Thyroid gland (tissue), 4 donors: ENCODE data around the gene SMIM14. TPM values are rescaled to one million over a fixed set of nuclear protein-coding genes. Genes with fewer than 3 reads are reported as not detected.

Source experiments
- DNase-seq, 2 donors: peaks; one replicate each; pipeline ENCODE4 v3.0.0-alpha.2; 2019
- H3K27ac ChIP-seq, 3 donors: fragments of 200-600 bp; sonication (generic); 1 replicate in 2 of 3; 2 replicates in 1 of 3; pipeline ENCODE4 v1.5.1; 2016 to 2019; ENCODE audit warnings: mild to moderate bottlenecking in 1 of 3, moderate library complexity in 1 of 3
- H3K27me3 ChIP-seq: fragments of 200-600 bp; sonication (generic); one replicate; pipeline ENCODE4 v1.5.1; 2019
- H3K36me3 ChIP-seq, 2 donors: fragments of 200-600 bp; sonication (generic); one replicate each; pipeline ENCODE4 v1.5.1; 2016 to 2019
- H3K4me1 ChIP-seq, 2 donors: fragments of 200-600 bp; sonication (generic); one replicate each; pipeline ENCODE4 v1.5.1; 2017 to 2019
- H3K4me3 ChIP-seq, 3 donors: fragments of 200-600 bp; sonication (generic); replicated peaks in 1 of 3; 1 replicate in 2 of 3; 2 replicates in 1 of 3; pipeline ENCODE4 v1.5.1; 2016; ENCODE audit warnings: mild to moderate bottlenecking in 1 of 3
- H3K9me3 ChIP-seq: fragments of 200-600 bp; sonication (generic); one replicate; pipeline ENCODE4 v1.5.1; 2017
- CTCF ChIP-seq, 6 experiments: fragments of 200-600 bp in 3 of 6; fragments of 450-650 bp in 3 of 6; sonication (generic) in 3 of 6; IDR thresholded peaks; one replicate each; pipeline ENCODE4 v1.5.1; 2016 to 2019; ENCODE audit warnings: antibody characterized with exemption in 6 of 6, mild to moderate bottlenecking in 2 of 6, inconsistent platforms in 1 of 6, moderate library complexity in 1 of 6
- POLR2A ChIP-seq, 2 donors: fragments of 450-650 bp; IDR thresholded peaks; one replicate each; pipeline ENCODE4 v1.6.1; 2017; ENCODE audit warnings: antibody characterized with exemption in 2 of 2, mild to moderate bottlenecking in 2 of 2, moderate library complexity in 1 of 2
- WGBS, 2 donors: methylation state at CpG; one replicate each; pipeline ENCODE4 v1.1.5; 2017; 5-methylcytosine and 5-hydroxymethylcytosine counted together
- intact Hi-C: fragments of 100-400 bp; cut with DNase I; formaldehyde crosslinking; loops from one replicate; pipeline ENCODE4 v1.15.1; 2023
- total RNA-seq, 4 donors: library from RNA; depleted of rRNA; stranded (reverse); fragments of >200 nt; gene quantifications; one replicate each; pipeline ENCODE4 v1.2.3, GENCODE V29; 2016

Gene SMIM14
- total RNA-seq, 4 donors from 2014 or later = 52.1 to 72.3 (median 59.2) TPM

- 91 to 92% methylated on average over 3 of the region's 3 CpGs for WGBS, 2 donors
- DNase-seq = no peak
- H3K4me1 ChIP-seq = no peaks in the 10 kb centered on the region
- H3K27me3 ChIP-seq = no peaks in the 10 kb centered on the region
- H3K27ac ChIP-seq = no peak overlapping the region
- TF ChIP-seq CTCF (IDR thresholded peaks at IDR 0.05) = no peak
- TF ChIP-seq POLR2A (IDR thresholded peaks at IDR 0.05) = no peak
- peaks cover 0 to 13% of the 10 kb centered on the region in 2 donors for H3K36me3 ChIP-seq
- H3K9me3 ChIP-seq = no peaks in the 10 kb centered on the region
- no peak overlapping the region for H3K4me3 ChIP-seq
- intact Hi-C loops = no loop called here
These were observed 41.7 kb downstream of the SMIM14 start for GRCh38 chr4:39596971-39597370.

- 89 to 96% methylated on average over 5 of the region's 5 CpGs for WGBS, 2 donors
- H3K4me3 ChIP-seq = no peak overlapping the region
- TF ChIP-seq POLR2A (IDR thresholded peaks at IDR 0.05) = no peak
- TF ChIP-seq CTCF (IDR thresholded peaks at IDR 0.05) = no peak
- no peak for DNase-seq
- H3K27ac ChIP-seq = no peak overlapping the region
- intact Hi-C loops = no loop called here
- no peaks in the 10 kb centered on the region for H3K4me1 ChIP-seq
- no peaks in the 10 kb centered on the region for H3K36me3 ChIP-seq
- no peaks in the 10 kb centered on the region for H3K9me3 ChIP-seq
- H3K27me3 ChIP-seq = no peaks in the 10 kb centered on the region
These were observed 47.4 kb downstream of the SMIM14 start for GRCh38 chr4:39591290-39591689.

- 92 to 97% methylated on average over 3 of the region's 3 CpGs for WGBS, 2 donors
- Histone ChIP-seq H3K4me3 (no peak overlapping the region), H3K27ac (no peak overlapping the region), H3K4me1 (no peaks in the 10 kb centered on the region), H3K36me3 (no peaks in the 10 kb centered on the region), H3K27me3 (no peaks in the 10 kb centered on the region), H3K9me3 (no peaks in the 10 kb centered on the region)
- intact Hi-C loops = no loop called here
- no peak for DNase-seq
- TF ChIP-seq CTCF (IDR thresholded peaks at IDR 0.05) (no peak), POLR2A (IDR thresholded peaks at IDR 0.05) (no peak)
These were observed 50.8 kb downstream of the SMIM14 start for GRCh38 chr4:39587881-39588280.

- no peaks in the 10 kb centered on the region for H3K4me1 ChIP-seq
- DNase-seq = no peak
- TF ChIP-seq POLR2A (IDR thresholded peaks at IDR 0.05) = no peak
- no peak for TF ChIP-seq CTCF (IDR thresholded peaks at IDR 0.05)
- WGBS, 2 donors = 97 to 98% methylated on average over 5 of the region's 5 CpGs
- H3K4me3 ChIP-seq = no peak overlapping the region
- no peaks in the 10 kb centered on the region for H3K9me3 ChIP-seq
- no peak overlapping the region for H3K27ac ChIP-seq
- no peaks in the 10 kb centered on the region for H3K27me3 ChIP-seq
- intact Hi-C loops = no loop called here
- peaks cover 0 to 2% of the 10 kb centered on the region in 2 donors for H3K36me3 ChIP-seq
These were observed 63.7 kb downstream of the SMIM14 start for GRCh38 chr4:39574946-39575345.

GRCh38 chr4:39571504-39571903 is 67.2 kb downstream of the SMIM14 start:
- intact Hi-C loops = no loop called here
- Histone ChIP-seq H3K27me3 (no peaks in the 10 kb centered on the region), H3K4me1 (no peaks in the 10 kb centered on the region), H3K9me3 (no peaks in the 10 kb centered on the region), H3K27ac (no peak overlapping the region), H3K36me3 (peaks cover 0 to 2% of the 10 kb centered on the region in 2 donors), H3K4me3 (no peak overlapping the region)
- DNase-seq = no peak
- WGBS, 2 donors = 88 to 98% methylated on average over 6 of the region's 6 CpGs
- TF ChIP-seq CTCF (IDR thresholded peaks at IDR 0.05) (no peak), POLR2A (IDR thresholded peaks at IDR 0.05) (no peak)
